ENCODE measurements around the gene LIN7B. TPM values are rescaled to one million over a fixed set of nuclear protein-coding genes. Genes with fewer than 3 reads are reported as not detected.

The LIN7B gene
- total and polyA plus RNA-seq, 9 of the 15 experiments (the other 6 are each of a cell fraction or from before 2014, with no cell fraction given), result 0.89 to 15.7 (median 4.0) TPM

DNA sequence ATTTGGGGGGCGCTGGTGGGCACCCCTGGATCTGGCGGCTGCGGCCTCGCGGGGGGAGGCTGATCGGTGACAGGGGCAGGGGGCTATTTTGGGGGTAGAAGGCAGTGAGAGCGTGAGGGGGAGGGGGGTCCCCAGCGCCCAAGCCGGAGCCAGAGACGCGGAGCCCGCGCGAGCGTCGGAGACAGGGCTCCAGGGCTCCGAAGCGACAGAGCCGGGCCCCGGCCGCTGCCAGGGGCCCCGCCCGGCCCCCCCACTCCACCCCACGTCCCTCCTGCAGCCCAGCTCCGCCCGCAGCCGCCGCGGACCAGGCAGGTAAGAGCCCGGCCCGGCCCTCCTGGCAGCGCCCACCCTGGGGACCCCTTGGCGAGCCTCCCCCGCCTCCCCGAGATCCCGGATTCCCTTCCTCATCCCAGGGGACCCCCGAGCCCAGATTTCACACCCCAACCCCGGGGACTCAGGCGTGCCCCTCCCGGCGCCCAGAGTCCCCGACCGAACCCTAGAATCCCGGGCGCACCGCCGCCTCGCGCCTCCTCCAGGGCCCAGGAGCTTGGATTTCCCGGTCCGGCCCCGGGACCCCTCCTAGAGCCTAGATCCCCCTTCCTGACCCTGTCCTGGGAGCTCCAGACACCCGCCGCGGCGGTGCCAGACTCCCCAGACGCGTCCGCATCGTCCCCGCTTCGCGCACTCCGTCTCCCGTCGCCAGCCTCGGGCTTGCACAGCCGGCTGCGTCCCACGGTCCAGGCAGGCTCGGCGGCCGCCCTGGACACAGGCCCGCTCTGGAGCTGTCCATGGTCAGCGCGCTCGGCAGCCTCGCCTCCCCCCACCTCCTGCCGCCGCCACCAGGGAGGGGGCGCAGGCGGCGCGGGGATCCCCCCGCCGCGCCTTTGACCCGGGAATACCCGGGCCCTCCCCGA lies 5.5 kb downstream of the LIN7B start, which contains the start of gene PPFIA3 (continued):
- TF ChIP-seq, protein P1, sequence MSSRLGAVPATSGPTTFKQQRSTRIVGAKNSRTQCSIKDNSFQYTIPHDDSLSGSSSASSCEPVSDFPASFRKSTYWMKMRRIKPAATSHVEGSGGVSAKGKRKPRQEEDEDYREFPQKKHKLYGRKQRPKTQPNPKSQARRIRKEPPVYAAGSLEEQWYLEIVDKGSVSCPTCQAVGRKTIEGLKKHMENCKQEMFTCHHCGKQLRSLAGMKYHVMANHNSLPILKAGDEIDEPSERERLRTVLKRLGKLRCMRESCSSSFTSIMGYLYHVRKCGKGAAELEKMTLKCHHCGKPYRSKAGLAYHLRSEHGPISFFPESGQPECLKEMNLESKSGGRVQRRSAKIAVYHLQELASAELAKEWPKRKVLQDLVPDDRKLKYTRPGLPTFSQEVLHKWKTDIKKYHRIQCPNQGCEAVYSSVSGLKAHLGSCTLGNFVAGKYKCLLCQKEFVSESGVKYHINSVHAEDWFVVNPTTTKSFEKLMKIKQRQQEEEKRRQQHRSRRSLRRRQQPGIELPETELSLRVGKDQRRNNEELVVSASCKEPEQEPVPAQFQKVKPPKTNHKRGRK (tag; IDR thresholded peaks at IDR 0.05), result no peak
- TF ChIP-seq SP1 (CRISPR knock-in tag; IDR thresholded peaks at IDR 0.05), result peak; percentile 47; the same call in 1 of the 2 replicates
- TF ChIP-seq ZNF24 (IDR thresholded peaks at IDR 0.05), result no peak
- peak; percentile 36; the same call in 1 of the 2 replicates for TF ChIP-seq ATF6 (CRISPR knock-in tag; IDR thresholded peaks at IDR 0.05)
- TF ChIP-seq, protein P2, sequence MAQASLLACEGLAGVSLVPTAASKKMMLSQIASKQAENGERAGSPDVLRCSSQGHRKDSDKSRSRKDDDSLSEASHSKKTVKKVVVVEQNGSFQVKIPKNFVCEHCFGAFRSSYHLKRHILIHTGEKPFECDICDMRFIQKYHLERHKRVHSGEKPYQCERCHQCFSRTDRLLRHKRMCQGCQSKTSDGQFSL (CRISPR knock-in tag; IDR thresholded peaks at IDR 0.05), result peak; percentile 90
- TF ChIP-seq, protein P2 (tag; IDR thresholded peaks at IDR 0.05), result peak in 1 of 2 experiments; percentile 52; a peak in 1 of 4 replicates
- TF ChIP-seq KDM1A (IDR thresholded peaks at IDR 0.05), result peak in 1 of 2 experiments; percentile 72; a peak in 2 of 4 replicates
- no peak for TF ChIP-seq ZNF699 (CRISPR knock-in tag; IDR thresholded peaks at IDR 0.05; ENCODE audit: insufficient replicate concordance)
- TF ChIP-seq E2F6 (IDR thresholded peaks at IDR 0.05; ENCODE audit: borderline replicate concordance in 1 of 2, extremely low read depth in 1 of 2, insufficient read depth in 1 of 2, insufficient read length in 1 of 2, low read depth in 1 of 2, low read length in 1 of 2, poor library complexity in 1 of 2, severe bottlenecking in 1 of 2), result peak in 1 of 2 experiments; percentile 60
